ENCODE measurements around the gene CDKAL1.
"Not testable (repeated sequence)": the region's sequence is repeated elsewhere in the genome, so short reads cannot be mapped to it uniquely, and the experiment has no call there.

Gene CDKAL1

GRCh38 chr6:20554817-20555216 is 20.6 kb downstream of the CDKAL1 start:
- no peak for DNase-seq

GRCh38 chr6:20559924-20560551 is 25.8 kb downstream of the CDKAL1 start:
- DNase-seq, result no peak

GRCh38 chr6:20563377-20563776 is 29.1 kb downstream of the CDKAL1 start:
- no peak for DNase-seq

GRCh38 chr6:20564269-20564668 is 30.0 kb downstream of the CDKAL1 start:
- no peak for DNase-seq

- DNase-seq, result no peak
Observed at GRCh38 chr6:20564777-20565176, 30.5 kb downstream of the CDKAL1 start.

- no peak for DNase-seq
Observed at GRCh38 chr6:20565342-20565741, 31.1 kb downstream of the CDKAL1 start.

DNA sequence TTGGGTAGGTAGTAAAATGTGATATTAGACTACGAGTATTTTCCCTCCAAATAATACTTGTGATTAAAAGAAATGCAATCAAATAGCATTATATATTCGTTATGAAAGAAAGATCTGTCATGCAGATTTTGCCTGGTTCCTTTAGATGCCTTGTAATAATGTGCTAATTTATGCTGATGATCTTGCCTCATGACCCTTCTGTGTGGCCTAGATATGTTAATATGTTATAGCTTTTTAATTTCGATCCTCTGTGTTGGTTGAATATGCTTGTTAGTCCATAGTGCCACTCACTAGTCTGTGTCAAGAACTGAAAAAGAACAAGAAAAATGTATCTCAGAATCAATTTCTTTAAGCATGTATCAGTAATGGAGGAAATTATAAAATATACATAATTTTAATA is 31.9 kb downstream of the CDKAL1 start:
- no peak for DNase-seq

DNA sequence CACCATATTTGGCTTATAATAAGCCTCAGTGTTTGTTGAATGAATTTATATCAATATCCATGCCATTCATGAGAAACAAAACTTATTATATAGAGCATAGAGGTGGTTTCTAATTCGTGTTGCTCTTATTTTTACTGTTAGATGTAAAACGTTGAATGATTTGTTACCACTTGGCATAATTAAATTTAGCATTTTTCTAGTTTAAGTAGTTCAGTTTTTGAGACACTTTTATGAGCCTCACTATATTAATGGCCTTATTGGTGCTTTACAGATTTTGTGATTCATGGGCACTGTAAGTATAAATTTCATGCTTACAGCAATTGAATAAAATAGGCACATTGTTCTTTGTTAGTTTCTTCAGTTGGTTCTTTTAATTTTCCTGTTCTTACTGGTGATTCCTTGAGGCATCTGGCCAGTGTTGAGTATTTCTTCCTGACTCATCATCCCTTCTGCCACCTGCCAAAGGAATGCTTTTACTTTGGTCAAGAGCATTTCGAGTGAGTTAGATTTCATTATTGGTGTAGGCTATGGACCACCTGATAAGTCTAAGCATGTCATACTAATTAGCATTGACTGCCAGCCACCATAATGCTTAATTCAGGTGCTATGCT is 34.8 kb downstream of the CDKAL1 start:
- no peak for DNase-seq

- DNase-seq, result no peak
Observed at GRCh38 chr6:20571261-20571660, 37.0 kb downstream of the CDKAL1 start.

GRCh38 chr6:20572288-20572687 is 38.0 kb downstream of the CDKAL1 start:
- DNase-seq, result no peak

DNA sequence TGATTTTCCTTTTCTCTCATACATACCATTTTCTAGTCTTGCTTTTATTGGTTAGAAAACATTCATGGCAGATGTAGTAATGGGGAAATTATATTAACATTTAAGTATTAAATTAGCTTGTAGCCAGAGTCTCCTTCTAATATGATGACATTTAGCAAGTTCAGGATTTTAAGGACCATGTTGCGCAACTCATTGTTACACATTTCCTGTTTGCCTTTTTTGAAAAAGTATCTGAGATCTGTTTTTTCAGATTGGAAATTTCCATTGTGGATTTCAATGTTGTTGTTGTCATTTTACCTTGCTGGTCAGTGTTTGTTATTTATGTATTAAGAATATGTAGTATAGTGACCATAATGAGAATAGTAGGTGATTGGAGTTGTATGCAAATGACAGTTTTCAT is 38.7 kb downstream of the CDKAL1 start:
- no peak for DNase-seq

GRCh38 chr6:20574355-20574754 is 40.1 kb downstream of the CDKAL1 start:
- DNase-seq, result no peak

DNA sequence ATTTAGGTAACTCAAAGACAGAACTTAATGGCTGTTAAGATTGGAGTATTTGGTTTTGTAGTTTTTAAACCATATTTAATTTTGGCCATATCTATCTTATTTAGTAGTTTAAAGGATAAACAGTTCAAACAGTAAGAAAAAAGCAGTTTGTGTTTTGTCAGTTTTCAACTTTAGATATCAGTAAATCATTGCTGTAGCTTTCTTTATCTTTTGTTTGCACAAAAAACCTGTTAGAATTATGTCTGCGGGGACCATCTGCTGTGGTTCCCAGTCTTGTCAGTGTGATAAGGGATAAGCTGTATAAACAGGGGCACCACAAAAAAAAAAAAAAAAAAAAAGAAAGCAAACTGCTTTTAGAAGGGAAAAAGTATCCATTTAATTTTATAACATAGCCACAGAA is 40.9 kb downstream of the CDKAL1 start:
- no peak for DNase-seq

- no peak for DNase-seq
Observed at GRCh38 chr6:20575704-20576451, 41.6 kb downstream of the CDKAL1 start.

DNA sequence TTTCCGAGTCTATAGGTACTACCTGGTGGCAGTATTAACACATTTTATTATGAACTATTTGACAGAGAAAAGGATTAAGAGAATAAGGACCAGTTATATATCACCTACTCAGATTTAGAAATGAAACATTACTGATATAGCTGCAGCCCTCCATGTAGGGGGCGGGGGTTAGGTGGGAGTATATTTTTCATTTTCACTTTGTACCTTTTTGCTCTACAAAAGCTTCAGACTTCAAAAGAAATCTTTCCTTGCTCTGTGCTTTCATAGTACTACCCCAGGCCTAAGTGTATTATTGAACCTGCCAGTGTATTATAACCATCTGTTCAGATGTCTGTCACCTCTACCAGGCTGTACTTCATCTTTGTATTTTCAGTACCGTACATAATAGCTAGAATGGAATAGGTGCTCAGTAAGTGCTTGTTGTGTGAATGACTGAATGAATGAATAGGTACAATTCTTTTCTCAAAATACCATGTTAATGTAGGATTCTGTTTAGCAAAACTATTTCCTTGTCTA is 43.0 kb downstream of the CDKAL1 start:
- DNase-seq, result no peak

DNA sequence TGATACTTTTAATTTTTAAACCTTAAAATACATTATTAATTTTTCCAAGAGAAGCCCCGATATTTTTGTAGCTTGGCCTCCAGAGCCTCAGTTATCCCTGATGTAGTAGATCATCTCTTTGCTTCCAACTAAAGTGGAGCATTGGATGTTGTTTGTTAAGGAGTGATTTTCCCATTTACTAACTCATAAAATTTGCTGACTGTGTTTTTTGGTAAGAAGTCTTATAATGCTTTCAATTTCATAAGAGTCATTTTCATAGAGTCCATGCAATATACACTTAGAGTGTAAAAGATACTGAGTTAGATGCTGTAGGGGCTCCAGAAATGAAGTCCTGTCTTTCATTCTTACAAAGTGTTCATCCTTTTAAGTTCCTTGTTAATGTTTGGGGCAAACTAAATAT is 46.8 kb downstream of the CDKAL1 start:
- DNase-seq, result no peak

DNA sequence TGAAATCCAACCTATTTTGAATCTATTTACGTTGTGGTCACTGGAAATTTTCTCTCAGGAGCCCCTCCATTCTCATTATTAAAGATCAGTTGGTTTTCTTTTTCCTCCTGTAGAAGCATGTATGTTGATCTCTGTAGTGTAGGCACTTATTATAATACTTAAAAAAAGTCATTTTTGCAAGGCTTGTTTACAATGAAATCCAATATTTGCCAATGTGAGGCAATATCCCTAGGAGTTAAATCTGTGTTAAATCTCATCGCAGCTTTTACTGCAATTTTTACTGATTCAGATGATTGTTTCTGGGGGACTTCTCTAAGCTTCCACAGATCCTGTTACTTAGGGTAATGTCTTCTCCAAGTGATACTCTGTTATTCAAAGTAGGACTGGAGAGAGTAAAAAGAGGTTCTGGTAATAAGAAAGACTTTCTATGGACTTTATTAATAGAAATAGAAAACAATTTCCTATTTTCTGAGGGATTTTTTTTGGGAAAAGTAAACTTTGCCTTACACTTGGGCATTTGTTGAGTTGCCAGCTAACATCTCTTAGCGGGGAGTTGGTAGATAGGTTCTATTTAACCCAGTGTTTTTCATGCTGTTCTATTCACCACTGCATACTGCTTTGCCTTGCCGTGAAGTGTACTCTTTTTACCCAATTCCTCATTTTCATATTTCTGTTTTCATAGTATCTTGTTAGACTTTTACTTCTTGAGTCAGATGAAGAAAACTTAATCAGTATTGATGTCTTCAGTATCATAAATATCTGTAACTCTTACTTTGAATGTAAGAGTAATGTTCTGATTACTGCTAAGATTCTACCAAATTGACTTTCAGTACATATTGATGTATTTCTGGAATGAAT is 48.6 kb downstream of the CDKAL1 start:
- no peak for DNase-seq

GRCh38 chr6:20583444-20583800 is 49.2 kb downstream of the CDKAL1 start:
- no peak for DNase-seq

- no peak for DNase-seq
Observed at GRCh38 chr6:20584100-20584731, 50.0 kb downstream of the CDKAL1 start.

GRCh38 chr6:20589266-20589665 is 55.0 kb downstream of the CDKAL1 start:
- DNase-seq, result no peak

DNA sequence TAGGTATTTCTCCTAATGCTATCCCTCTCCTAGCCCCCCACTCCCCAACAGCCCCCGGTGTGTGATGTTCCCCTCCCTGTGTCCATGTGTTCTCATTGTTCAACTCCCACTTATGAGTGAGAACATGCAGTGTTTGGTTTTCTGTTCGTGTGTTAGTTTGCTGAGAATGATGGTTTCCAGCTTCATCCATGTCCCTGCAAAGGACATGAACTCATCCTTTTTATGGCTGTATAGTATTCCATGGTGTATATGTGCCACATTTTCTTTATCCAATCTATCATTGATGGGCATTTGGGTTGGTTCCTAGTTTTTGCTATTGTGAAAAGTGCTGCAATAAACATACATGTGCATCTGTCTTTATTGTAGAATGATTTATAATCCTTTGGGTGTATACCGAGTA is 56.2 kb downstream of the CDKAL1 start:
- DNase-seq, result not testable (repeated sequence)

DNA sequence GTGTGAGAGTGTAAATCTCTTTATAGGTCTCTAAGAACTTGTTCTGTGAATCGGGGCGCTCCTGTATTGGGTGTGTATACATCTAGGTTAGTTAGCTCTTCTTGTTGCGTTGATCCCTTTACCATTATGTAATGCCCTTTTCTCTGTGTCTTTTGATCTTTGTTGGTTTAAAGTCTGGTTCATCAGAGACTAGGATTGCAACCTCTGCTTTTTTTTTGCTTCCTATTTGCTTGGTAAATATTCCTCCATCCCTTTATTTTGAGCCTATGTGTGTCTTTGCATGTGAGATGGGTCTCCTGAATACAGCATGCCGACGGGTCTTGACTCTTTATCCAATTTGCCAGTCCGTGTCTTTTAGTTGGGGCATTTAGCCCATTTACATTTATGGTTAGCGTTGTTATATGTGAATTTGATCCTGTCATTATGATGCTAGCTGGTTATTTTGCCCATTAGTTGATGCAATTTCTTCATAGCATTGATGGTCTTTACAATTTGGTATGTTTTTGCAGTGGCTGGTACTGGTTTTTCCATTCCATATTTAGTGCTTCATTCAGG is 60.1 kb downstream of the CDKAL1 start:
- DNase-seq, result not testable (repeated sequence)
